CD4-positive, alpha-beta memory T cell (primary cell): ENCODE data around the gene OR8J3. TPM values are rescaled to one million over a fixed set of nuclear protein-coding genes. Genes with fewer than 3 reads are reported as not detected.
"Not testable (repeated sequence)": the region's sequence is repeated elsewhere in the genome, so short reads cannot be mapped to it uniquely, and the experiment has no call there.

Source experiments
- CTCF ChIA-PET: fragments of 350-600 bp; sonication (Branson Sonifier 250); formaldehyde crosslinking; loops from one replicate; lab custom pipeline; 2021; ENCODE audit warnings: inconsistent platforms; ENCODE audit not compliant: partially characterized antibody; lab: Charles Lee
- POLR2A ChIA-PET: fragments of 350-600 bp; sonication (Branson Sonifier 250); formaldehyde crosslinking; loops from one replicate; lab custom pipeline; 2021; ENCODE audit not compliant: partially characterized antibody; lab: Charles Lee
- DNase-seq, 5 donors: peaks; one replicate each; pipeline versions ENCODE4 v3.0.0 to v3.0.0-alpha.2; 2020 to 2022; ENCODE audit warnings: mixed read lengths in 1 of 5
- H3K27ac ChIP-seq: one replicate; pipeline ENCODE4 v1.7.0; 2013; ENCODE audit warnings: low read depth, low read length
- H3K27me3 ChIP-seq: 2 replicates; pipeline ENCODE4 v1.7.0; 2013; ENCODE audit warnings: mild to moderate bottlenecking, low read length, moderate library complexity; ENCODE audit not compliant: insufficient read depth
- H3K36me3 ChIP-seq: 2 replicates; pipeline ENCODE4 v1.7.0; 2013; ENCODE audit warnings: mild to moderate bottlenecking, low read length, moderate library complexity; ENCODE audit not compliant: insufficient read depth
- H3K4me1 ChIP-seq: 2 replicates; pipeline ENCODE4 v1.7.0; 2013; ENCODE audit warnings: mild to moderate bottlenecking, low read length, moderate library complexity; ENCODE audit not compliant: insufficient read depth
- H3K4me3 ChIP-seq, 2 donors: one replicate each; pipeline ENCODE4 v1.7.0; 2013; ENCODE audit warnings: low read length in 2 of 2, mild to moderate bottlenecking in 1 of 2
- H3K9me3 ChIP-seq, 2 donors: one replicate each; pipeline ENCODE4 v1.7.0; 2013; ENCODE audit warnings: low read length in 2 of 2, control low read depth in 1 of 2; ENCODE audit not compliant: control insufficient read depth in 1 of 2
- H3K27ac Mint-ChIP-seq, 7 donors: one replicate each; pipeline ENCODE4 v1.8.0; 2020 to 2021; ENCODE audit warnings: mixed read lengths in 7 of 7, mild to moderate bottlenecking in 6 of 7, inconsistent platforms in 3 of 7, moderate library complexity in 3 of 7
- H3K27me3 Mint-ChIP-seq, 2 donors: one replicate each; pipeline ENCODE4 v1.8.0; 2020 to 2021; ENCODE audit warnings: mixed read lengths in 2 of 2
- H3K36me3 Mint-ChIP-seq, 2 donors: one replicate each; pipeline ENCODE4 v1.8.0; 2020 to 2021; ENCODE audit warnings: mixed read lengths in 2 of 2, inconsistent platforms in 1 of 2, mild to moderate bottlenecking in 1 of 2
- H3K4me1 Mint-ChIP-seq, 4 donors: one replicate each; pipeline ENCODE4 v1.8.0; 2020 to 2021; ENCODE audit warnings: mixed read lengths in 4 of 4, mild to moderate bottlenecking in 1 of 4
- H3K4me3 Mint-ChIP-seq, 8 donors: one replicate each; pipeline ENCODE4 v1.8.0; 2020 to 2021; ENCODE audit warnings: mixed read lengths in 8 of 8, mild to moderate bottlenecking in 7 of 8, moderate library complexity in 6 of 8, inconsistent platforms in 3 of 8
- H3K9me3 Mint-ChIP-seq, 8 donors: one replicate each; pipeline ENCODE4 v1.8.0; 2020 to 2021; ENCODE audit warnings: mixed read lengths in 8 of 8, mild to moderate bottlenecking in 5 of 8, inconsistent platforms in 3 of 8, moderate library complexity in 1 of 8
- intact Hi-C: fragments of 100-400 bp; cut with micrococcal nuclease; formaldehyde crosslinking; loops from one replicate; pipeline ENCODE4 v1.15.1; 2023
- polyA plus RNA-seq, 2 donors: library from polyadenylated mRNA; unstranded; fragments of 300-500 nt; fragmentation: Illumina TruSeq; gene quantifications; one replicate each; pipeline ENCODE4 v1.2.3, GENCODE V29; 2021
- total RNA-seq, 2 experiments: library from RNA; stranded (reverse); gene quantifications; one replicate each; pipeline ENCODE4 v1.2.3, GENCODE V29; 2021

Gene OR8J3
- total and polyA plus RNA-seq, 4 experiments from 2014 or later, result not detected

DNA sequence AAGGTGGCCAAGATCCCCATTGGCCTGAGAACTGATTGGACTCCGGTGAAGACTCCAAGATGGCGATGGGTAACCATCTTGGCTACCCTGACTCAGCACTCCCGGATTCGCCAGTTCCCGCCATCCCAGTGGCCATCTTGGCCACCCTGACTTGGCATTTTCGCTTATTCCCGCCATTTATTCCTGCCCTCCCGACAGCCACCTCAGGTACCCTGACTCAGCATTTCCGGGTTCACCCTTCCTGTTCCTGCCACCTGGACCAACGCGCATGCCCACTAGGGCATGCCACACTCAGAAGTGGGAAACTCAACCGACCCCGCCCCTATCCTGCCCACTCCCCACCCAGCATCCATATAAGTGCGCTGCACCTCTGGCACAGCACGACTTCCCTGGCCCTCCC is 12.3 kb upstream of the OR8J3 start:
- H3K27ac Mint-ChIP-seq, result no peak overlapping the region
- ChIA-PET CTCF (no interaction called here), POLR2A (no interaction called here)
- no peaks in the 10 kb centered on the region for H3K4me1 Mint-ChIP-seq
- intact Hi-C loops, result no loop called here
- no peak overlapping the region for H3K27ac ChIP-seq
- H3K4me1 ChIP-seq, result no peaks in the 10 kb centered on the region
- no peak overlapping the region for H3K4me3 Mint-ChIP-seq
- H3K9me3 ChIP-seq, result peaks cover 0 to 13% of the 10 kb centered on the region in 2 donors
- H3K27me3 Mint-ChIP-seq, result no peaks in the 10 kb centered on the region
- peaks cover 0 to 2% of the 10 kb centered on the region in 2 donors for H3K36me3 Mint-ChIP-seq
- DNase-seq, result no peak
- no peak overlapping the region for H3K4me3 ChIP-seq
- no peaks in the 10 kb centered on the region for H3K27me3 ChIP-seq
- H3K9me3 Mint-ChIP-seq, result peaks cover 2 to 47% (median 35%) of the 10 kb centered on the region in 8 donors
- no peaks in the 10 kb centered on the region for H3K36me3 ChIP-seq

DNA sequence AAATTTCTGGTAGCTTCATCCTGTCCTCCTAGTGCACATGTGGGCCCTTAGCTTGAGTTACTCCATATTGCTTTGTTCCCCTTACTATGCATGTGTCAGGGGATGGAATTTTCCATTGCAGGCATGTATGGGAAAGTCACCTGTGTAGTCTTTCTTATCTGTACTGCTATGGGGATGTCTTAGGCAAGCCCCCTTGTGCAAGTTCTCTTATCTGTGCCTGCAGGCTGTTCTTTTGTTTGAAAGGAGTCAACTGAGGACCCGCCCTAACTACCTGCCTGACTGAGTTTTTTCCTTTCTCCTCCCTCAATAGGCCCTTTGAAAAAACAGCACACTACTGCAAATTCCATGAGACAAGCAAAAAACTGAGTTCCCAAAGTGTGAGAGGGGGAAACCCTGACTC is 11.4 kb upstream of the OR8J3 start:
- Histone ChIP-seq H3K27me3 (no peaks in the 10 kb centered on the region), H3K4me3 (no peak overlapping the region), H3K4me1 (no peaks in the 10 kb centered on the region), H3K27ac (no peak overlapping the region), H3K9me3 (peaks cover 0 to 13% of the 10 kb centered on the region in 2 donors), H3K36me3 (no peaks in the 10 kb centered on the region)
- POLR2A ChIA-PET, result no interaction called here
- no peak for DNase-seq
- CTCF ChIA-PET, result no interaction called here
- intact Hi-C loops, result no loop called here
- H3K36me3 Mint-ChIP-seq, result peaks cover 0 to 2% of the 10 kb centered on the region in 2 donors
- peaks cover 2 to 41% (median 32%) of the 10 kb centered on the region in 8 donors for H3K9me3 Mint-ChIP-seq
- no peak overlapping the region for H3K4me3 Mint-ChIP-seq
- H3K27me3 Mint-ChIP-seq, result no peaks in the 10 kb centered on the region
- no peaks in the 10 kb centered on the region for H3K4me1 Mint-ChIP-seq
- H3K27ac Mint-ChIP-seq, result no peak overlapping the region

DNA sequence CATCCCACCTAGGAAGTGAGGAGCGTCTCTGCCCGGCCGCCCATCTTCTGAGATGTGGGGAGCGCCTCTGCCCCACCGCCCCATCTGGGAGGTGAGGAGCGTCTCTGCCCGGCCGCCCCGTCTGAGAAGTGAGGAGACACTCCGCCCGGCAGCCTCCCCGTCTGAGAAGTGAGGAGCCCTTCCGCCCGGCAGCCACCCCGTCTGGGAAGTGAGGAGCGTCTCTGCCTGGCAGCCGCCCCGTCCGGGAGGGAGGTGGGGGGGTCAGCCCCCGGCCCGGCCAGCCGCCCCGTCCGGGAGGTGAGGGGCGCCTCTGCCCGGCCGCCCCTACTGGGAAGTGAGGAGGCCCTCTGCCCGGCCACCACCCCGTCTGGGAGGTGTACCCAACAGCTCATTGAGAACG is 3.7 kb upstream of the OR8J3 start:
- H3K36me3 ChIP-seq, H3K4me3 Mint-ChIP-seq, POLR2A ChIA-PET, intact Hi-C loops, CTCF ChIA-PET, H3K27ac ChIP-seq, H3K36me3 Mint-ChIP-seq, H3K27me3 ChIP-seq, H3K27ac Mint-ChIP-seq, H3K4me1 ChIP-seq, H3K4me1 Mint-ChIP-seq, H3K4me3 ChIP-seq, H3K9me3 ChIP-seq, DNase-seq, H3K27me3 Mint-ChIP-seq: not testable (repeated sequence)
- peaks cover 0 to 17% (median 11%) of the 10 kb centered on the region in 8 donors for H3K9me3 Mint-ChIP-seq

DNA sequence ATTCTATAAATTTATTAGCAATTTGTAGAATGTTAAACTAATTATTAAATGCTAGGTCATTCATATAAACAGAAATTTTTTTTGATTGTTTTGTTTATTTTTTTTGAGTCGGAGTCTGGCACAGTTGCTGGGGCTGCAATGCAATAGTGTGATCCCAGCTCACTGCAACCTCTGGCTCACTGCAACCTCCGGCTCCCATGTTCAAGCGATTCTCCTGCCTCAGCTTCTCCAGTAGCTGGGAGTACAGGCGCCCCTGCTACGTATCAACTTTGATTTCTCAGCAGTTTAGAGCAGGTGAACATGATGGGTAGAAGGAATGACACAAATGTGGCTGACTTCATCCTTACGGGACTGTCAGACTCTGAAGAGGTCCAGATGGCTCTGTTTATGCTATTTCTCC is 17.9 kb downstream of the OR8J3 start, which contains the start of gene OR8H3:
TSS of gene OR8H3 (plus strand) at position 301 of the 400 bp plus-strand sequence. CDS start at position 301, 0 bp downstream.
- POLR2A ChIA-PET, result no interaction called here
- Histone ChIP-seq H3K27me3 (no peaks in the 10 kb centered on the region), H3K27ac (no peak within 1 kb of the TSS), H3K4me1 (no peaks in the 10 kb centered on the region), H3K36me3 (no peaks in the 10 kb centered on the region), H3K4me3 (no peak within 1 kb of the TSS), H3K9me3 (no peaks in the 10 kb centered on the region)
- no peak within 1 kb of the TSS for H3K4me3 Mint-ChIP-seq
- H3K27ac Mint-ChIP-seq, result no peak within 1 kb of the TSS
- H3K4me1 Mint-ChIP-seq, result no peaks in the 10 kb centered on the region
- no peak for DNase-seq
- H3K27me3 Mint-ChIP-seq, result no peaks in the 10 kb centered on the region
- intact Hi-C loops, result no loop called here
- H3K9me3 Mint-ChIP-seq, result peaks cover 4 to 19% (median 11%) of the 10 kb centered on the region in 8 donors
- CTCF ChIA-PET, result no interaction called here
- no peaks in the 10 kb centered on the region for H3K36me3 Mint-ChIP-seq

DNA sequence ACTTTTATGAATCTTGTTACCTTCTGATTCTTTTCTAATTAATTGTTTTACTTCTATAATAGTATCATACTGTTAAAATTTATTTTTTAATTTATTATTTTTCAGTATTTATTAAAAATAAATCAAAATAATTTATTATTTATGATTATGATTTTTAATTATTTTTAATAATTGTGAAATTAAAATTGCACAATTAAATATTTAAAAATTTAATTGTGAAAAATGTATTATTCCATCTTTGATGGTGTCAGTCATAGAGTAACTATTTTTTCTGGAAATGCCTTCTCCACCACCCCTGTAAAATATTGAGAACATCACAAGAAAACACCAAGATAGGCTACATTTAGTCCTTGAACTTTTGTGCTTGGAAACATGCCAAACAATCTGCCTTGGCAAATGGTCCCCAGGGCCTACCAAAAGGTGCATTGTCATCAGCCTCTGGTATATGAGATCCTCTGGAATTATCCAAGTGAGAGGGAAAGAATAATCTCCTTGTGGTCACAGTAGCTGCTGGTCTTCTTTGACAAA is 36.7 kb downstream of the OR8J3 start, which contains the start of gene OR8H2:
TSS of gene OR8H2 (plus strand) at position 478 of the 528 bp plus-strand sequence. CDS start 1,356 bp downstream, outside the sequence.
- CTCF ChIA-PET, result no interaction called here
- Mint-ChIP-seq H3K27me3 (no peaks in the 10 kb centered on the region), H3K27ac (no peak within 1 kb of the TSS), H3K4me1 (no peaks in the 10 kb centered on the region), H3K36me3 (no peaks in the 10 kb centered on the region), H3K9me3 (peaks cover 3 to 20% (median 12%) of the 10 kb centered on the region in 8 donors), H3K4me3 (no peak within 1 kb of the TSS)
- Histone ChIP-seq H3K4me1 (no peaks in the 10 kb centered on the region), H3K27me3 (no peaks in the 10 kb centered on the region), H3K9me3 (no peaks in the 10 kb centered on the region), H3K36me3 (no peaks in the 10 kb centered on the region), H3K4me3 (no peak within 1 kb of the TSS), H3K27ac (no peak within 1 kb of the TSS)
- no peak for DNase-seq
- intact Hi-C loops, result no loop called here
- POLR2A ChIA-PET, result no interaction called here

DNA sequence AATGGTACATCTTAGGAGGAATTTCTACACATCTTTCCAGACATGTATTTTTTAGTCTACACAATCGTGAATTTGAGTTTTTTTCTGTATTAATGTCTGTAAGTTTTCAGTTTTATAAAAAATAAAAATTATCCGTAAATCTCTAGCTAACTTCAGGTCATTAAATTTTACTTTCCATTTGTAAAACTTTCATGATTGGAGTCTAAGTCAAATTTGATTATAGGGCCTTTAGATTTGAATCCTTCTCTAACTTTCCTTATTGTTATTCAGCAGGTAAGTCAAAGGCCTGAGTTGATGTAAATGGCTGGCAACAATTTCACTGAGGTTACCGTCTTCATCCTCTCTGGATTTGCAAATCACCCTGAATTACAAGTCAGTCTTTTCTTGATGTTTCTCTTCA is 47.0 kb downstream of the OR8J3 start, which contains the start of gene OR8I2:
TSS of gene OR8I2 (plus strand) at position 301 of the 400 bp plus-strand sequence. CDS start at position 301, 0 bp downstream.
- POLR2A ChIA-PET, result no interaction called here
- no peaks in the 10 kb centered on the region for H3K36me3 Mint-ChIP-seq
- Histone ChIP-seq H3K4me3 (no peak within 1 kb of the TSS), H3K27ac (no peak within 1 kb of the TSS), H3K27me3 (no peaks in the 10 kb centered on the region), H3K4me1 (no peaks in the 10 kb centered on the region), H3K36me3 (no peaks in the 10 kb centered on the region), H3K9me3 (no peaks in the 10 kb centered on the region)
- H3K27ac Mint-ChIP-seq, result no peak within 1 kb of the TSS
- CTCF ChIA-PET, result no interaction called here
- DNase-seq, result no peak
- H3K9me3 Mint-ChIP-seq, result peaks cover 0 to 15% (median 9%) of the 10 kb centered on the region in 8 donors
- intact Hi-C loops, result no loop called here
- H3K4me1 Mint-ChIP-seq, result no peaks in the 10 kb centered on the region
- no peaks in the 10 kb centered on the region for H3K27me3 Mint-ChIP-seq
- H3K4me3 Mint-ChIP-seq, result no peak within 1 kb of the TSS

DNA sequence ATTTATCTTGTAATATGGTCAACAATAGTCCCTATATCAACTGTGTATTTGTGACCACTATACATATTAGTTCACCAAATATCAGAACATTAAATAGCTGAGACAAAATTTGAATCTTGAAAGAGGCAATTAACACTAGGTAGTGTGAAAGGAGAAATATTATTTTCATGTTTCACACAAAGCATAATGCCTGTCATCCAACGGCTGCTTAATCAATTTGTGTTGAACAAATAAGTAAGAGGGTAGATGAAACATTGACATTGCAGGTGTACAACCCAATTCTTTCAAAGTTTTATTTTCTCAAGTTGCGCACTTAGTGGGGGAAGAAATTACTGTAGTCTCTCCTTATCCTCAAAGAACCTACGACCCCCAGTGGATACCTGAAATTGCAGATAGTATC is 50.3 kb downstream of the OR8J3 start:
- H3K27ac Mint-ChIP-seq, result no peak overlapping the region
- H3K27me3 Mint-ChIP-seq, result no peaks in the 10 kb centered on the region
- Histone ChIP-seq H3K27me3 (no peaks in the 10 kb centered on the region), H3K36me3 (no peaks in the 10 kb centered on the region), H3K9me3 (no peaks in the 10 kb centered on the region), H3K4me1 (no peaks in the 10 kb centered on the region), H3K27ac (no peak overlapping the region), H3K4me3 (no peak overlapping the region)
- H3K4me3 Mint-ChIP-seq, result no peak overlapping the region
- DNase-seq, result no peak
- CTCF ChIA-PET, result no interaction called here
- POLR2A ChIA-PET, result no interaction called here
- H3K36me3 Mint-ChIP-seq, result no peaks in the 10 kb centered on the region
- peaks cover 0 to 16% (median 9%) of the 10 kb centered on the region in 8 donors for H3K9me3 Mint-ChIP-seq
- H3K4me1 Mint-ChIP-seq, result no peaks in the 10 kb centered on the region
- intact Hi-C loops, result no loop called here
